Keratinocyte (primary cell): ENCODE measurements around the gene KLHL6. TPM values are rescaled to one million over a fixed set of nuclear protein-coding genes. Genes with fewer than 3 reads are reported as not detected.

Experiments
- DNase-seq: peaks from one replicate; pipeline ENCODE4 v3.0.0-alpha.2; 2011; ENCODE audit warnings: low read depth, missing footprints, low spot score
- FAIRE-seq: peaks from 2 replicates; lab custom pipeline; 2011; peaks lifted over from hg19 to GRCh38; lab: Jason Lieb, UNC
- H2AFZ ChIP-seq: 2 replicates; pipeline ENCODE4 v1.6.0; 2012; ENCODE audit warnings: low read length, control low read depth, inconsistent platforms; ENCODE audit not compliant: control insufficient read depth
- H3K27ac ChIP-seq: 2 replicates; pipeline ENCODE4 v1.5.1; 2011; ENCODE audit warnings: low read length; ENCODE audit not compliant: control insufficient read depth, insufficient read depth
- H3K27me3 ChIP-seq: 3 replicates; pipeline ENCODE4 v1.6.0; 2011; ENCODE audit warnings: low read length; ENCODE audit not compliant: control insufficient read depth, insufficient read depth; ENCODE audit errors: extremely low read depth
- H3K36me3 ChIP-seq, 2 experiments: 2 replicates in 1 of 2; 3 replicates in 1 of 2; pipeline ENCODE4 v1.5.1; 2011; ENCODE audit warnings: low read length in 2 of 2, mild to moderate bottlenecking in 1 of 2; ENCODE audit not compliant: control insufficient read depth in 2 of 2, insufficient read depth in 2 of 2; ENCODE audit errors: extremely low read depth in 1 of 2
- H3K4me1 ChIP-seq: 3 replicates; pipeline ENCODE4 v1.5.1; 2011; ENCODE audit warnings: low read length; ENCODE audit not compliant: control insufficient read depth, insufficient read depth; ENCODE audit errors: extremely low read depth
- H3K4me2 ChIP-seq: 3 replicates; pipeline ENCODE4 v1.6.0; 2011; ENCODE audit warnings: low read depth, low read length; ENCODE audit not compliant: control insufficient read depth, insufficient read depth; ENCODE audit errors: extremely low read depth
- H3K4me3 ChIP-seq, 3 experiments: fragments of 200-600 bp in 1 of 3; sonication (generic) in 1 of 3; 2 replicates in 2 of 3; 3 replicates in 1 of 3; pipeline ENCODE4 v1.5.1; 2011 to 2016; ENCODE audit warnings: low read length in 3 of 3, mild to moderate bottlenecking in 3 of 3, control low read depth in 2 of 3, inconsistent platforms in 1 of 3, low read depth in 1 of 3, mixed read lengths in 1 of 3, mixed run types in 1 of 3, moderate library complexity in 1 of 3; ENCODE audit not compliant: control insufficient read depth in 2 of 3, insufficient read depth in 2 of 3; ENCODE audit errors: extremely low read depth in 1 of 3
- H3K79me2 ChIP-seq: 2 replicates; pipeline ENCODE4 v1.6.0; 2012; ENCODE audit warnings: low read length; ENCODE audit not compliant: control insufficient read depth, insufficient read depth
- H3K9ac ChIP-seq: 3 replicates; pipeline ENCODE4 v1.6.0; 2011; ENCODE audit warnings: low read length; ENCODE audit not compliant: control insufficient read depth, insufficient read depth; ENCODE audit errors: extremely low read depth
- H3K9me1 ChIP-seq: 3 replicates; pipeline ENCODE4 v1.6.0; 2011; ENCODE audit warnings: low read length; ENCODE audit not compliant: control insufficient read depth, insufficient read depth; ENCODE audit errors: extremely low read depth
- H3K9me3 ChIP-seq: 2 replicates; pipeline ENCODE4 v1.5.1; 2012; ENCODE audit warnings: low read depth, low read length; ENCODE audit not compliant: control insufficient read depth
- H4K20me1 ChIP-seq: 3 replicates; pipeline ENCODE4 v1.6.0; 2011; ENCODE audit warnings: low read length; ENCODE audit not compliant: control insufficient read depth, insufficient read depth; ENCODE audit errors: extremely low read depth
- CTCF ChIP-seq, 3 experiments: IDR thresholded peaks in 1 of 3; conservative IDR thresholded peaks in 1 of 3; optimal IDR thresholded peaks in 1 of 3; 2 replicates in 2 of 3; 3 replicates in 1 of 3; pipeline versions ENCODE3 to v1.5.1; 2011; ENCODE audit warnings: low read length in 3 of 3, mild to moderate bottlenecking in 3 of 3, moderate library complexity in 2 of 3, control low read depth in 1 of 3, inconsistent platforms in 1 of 3; ENCODE audit not compliant: insufficient read depth in 2 of 3; ENCODE audit errors: extremely low read depth in 1 of 3
- EZH2 ChIP-seq: IDR thresholded peaks from one replicate; pipeline ENCODE4 v1.6.1; 2012; ENCODE audit warnings: inconsistent platforms, mild to moderate bottlenecking, low read length, moderate library complexity
- dilution Hi-C: fragments of 300-500 bp; cut with MboI; formaldehyde crosslinking; loops from one replicate; pipeline ENCODE4 v1.7.0; 2020; ENCODE audit warnings: low sequenced_read_pairs; ENCODE audit not compliant: extremely low pct_ligation_motif_present
- polyA plus RNA-seq, 5 experiments: library from polyadenylated mRNA; depleted of rRNA in 3 of 5; stranded (reverse) in 3 of 5; stranded (forward) in 1 of 5; unstranded in 1 of 5; fragments of >200 nt; gene quantifications; 1 replicate in 1 of 5; 2 replicates in 3 of 5; 3 replicates in 1 of 5; pipeline versions ENCODE4 v1.2.1 to v1.2.3, GENCODE V29; 2011 to 2012; ENCODE audit warnings: missing spikeins in 2 of 5, low read depth in 1 of 5, low replicate concordance in 1 of 5

KLHL6 gene
- polyA plus RNA-seq, 1 donor (not counting 4 experiments of a cell fraction or from before 2014, with no cell fraction given), result 0.10 TPM

- TF ChIP-seq EZH2 (no peak), CTCF (optimal IDR thresholded peaks at IDR 0.05 in 1 of 3, IDR thresholded peaks at IDR 0.05 in 1 of 3, conservative IDR thresholded peaks at IDR 0.05 in 1 of 3; ENCODE audit: extremely low read depth in 1 of 3, insufficient read depth in 2 of 3, low read length in 3 of 3) (no peak)
- H3K4me1 ChIP-seq, result peaks cover 32% of the 10 kb centered on the region
- H4K20me1 ChIP-seq, result no peaks in the 10 kb centered on the region
- H3K9ac ChIP-seq, result no peak overlapping the region
- dilution Hi-C loops, result no loop called here
- no peak overlapping the region for H3K27ac ChIP-seq
- H3K9me1 ChIP-seq, result no peaks in the 10 kb centered on the region
- H2AFZ ChIP-seq, result no peak overlapping the region
- H3K4me2 ChIP-seq, result no peak overlapping the region
- FAIRE-seq, result no peak
- no peaks in the 10 kb centered on the region for H3K79me2 ChIP-seq
- no peak for DNase-seq
- no peaks in the 10 kb centered on the region for H3K9me3 ChIP-seq
- H3K36me3 ChIP-seq, result no peaks in the 10 kb centered on the region
- H3K27me3 ChIP-seq, result no peaks in the 10 kb centered on the region
- H3K4me3 ChIP-seq, result no peak overlapping the region
These were observed 70.4 kb downstream of the KLHL6 start for GRCh38 chr3:183485093-183485492.

GRCh38 chr3:183484431-183485075 lies 71.0 kb downstream of the KLHL6 start:
- Histone ChIP-seq H3K36me3 (no peaks in the 10 kb centered on the region), H3K9ac (no peak overlapping the region), H3K27ac (no peak overlapping the region), H3K4me2 (no peak overlapping the region), H2AFZ (no peak overlapping the region), H4K20me1 (no peaks in the 10 kb centered on the region), H3K4me1 (peaks cover 30% of the 10 kb centered on the region), H3K9me1 (no peaks in the 10 kb centered on the region), H3K4me3 (no peak overlapping the region), H3K27me3 (no peaks in the 10 kb centered on the region), H3K9me3 (no peaks in the 10 kb centered on the region), H3K79me2 (no peaks in the 10 kb centered on the region)
- no peak for DNase-seq
- no peak for FAIRE-seq
- dilution Hi-C loops, result no loop called here
- TF ChIP-seq CTCF (optimal IDR thresholded peaks at IDR 0.05 in 1 of 3, IDR thresholded peaks at IDR 0.05 in 1 of 3, conservative IDR thresholded peaks at IDR 0.05 in 1 of 3; ENCODE audit: extremely low read depth in 1 of 3, insufficient read depth in 2 of 3, low read length in 3 of 3) (no peak), EZH2 (no peak)
